Nephron (organoid): ENCODE results near the gene AMH.
"Not testable (repeated sequence)": the region's sequence is repeated elsewhere in the genome, so short reads cannot be mapped to it uniquely, and the experiment has no call there.

Experiments
- H3K27ac Mint-ChIP-seq, 3 experiments: 2 replicates each; pipeline ENCODE4 v1.8.0; 2020; ENCODE audit warnings: mixed read lengths in 3 of 3, mild to moderate bottlenecking in 2 of 3, moderate library complexity in 1 of 3
- H3K27me3 Mint-ChIP-seq: 2 replicates; pipeline ENCODE4 v1.8.0; 2021; ENCODE audit warnings: low read depth, mild to moderate bottlenecking, moderate library complexity, mixed read lengths
- H3K36me3 Mint-ChIP-seq: 2 replicates; pipeline ENCODE4 v1.8.0; 2020; ENCODE audit warnings: low read depth, mixed read lengths
- H3K4me1 Mint-ChIP-seq: 2 replicates; pipeline ENCODE4 v1.8.0; 2020; ENCODE audit warnings: mixed read lengths
- H3K4me3 Mint-ChIP-seq, 3 experiments: 2 replicates each; pipeline ENCODE4 v1.8.0; 2020; ENCODE audit warnings: mild to moderate bottlenecking in 3 of 3, mixed read lengths in 3 of 3, moderate library complexity in 2 of 3
- H3K9me3 Mint-ChIP-seq: 2 replicates; pipeline ENCODE4 v1.8.0; 2020; ENCODE audit warnings: mixed read lengths
- TF ChIP-seq, protein P1 (sequence below), 3 experiments: fragments of 200-600 bp; sonication (generic); IDR thresholded peaks; one replicate each; pipeline ENCODE4 v1.5.0; 2021; ENCODE audit warnings: antibody characterized with exemption in 3 of 3; ENCODE audit not compliant: unreplicated experiment in 3 of 3

AMH gene

DNA sequence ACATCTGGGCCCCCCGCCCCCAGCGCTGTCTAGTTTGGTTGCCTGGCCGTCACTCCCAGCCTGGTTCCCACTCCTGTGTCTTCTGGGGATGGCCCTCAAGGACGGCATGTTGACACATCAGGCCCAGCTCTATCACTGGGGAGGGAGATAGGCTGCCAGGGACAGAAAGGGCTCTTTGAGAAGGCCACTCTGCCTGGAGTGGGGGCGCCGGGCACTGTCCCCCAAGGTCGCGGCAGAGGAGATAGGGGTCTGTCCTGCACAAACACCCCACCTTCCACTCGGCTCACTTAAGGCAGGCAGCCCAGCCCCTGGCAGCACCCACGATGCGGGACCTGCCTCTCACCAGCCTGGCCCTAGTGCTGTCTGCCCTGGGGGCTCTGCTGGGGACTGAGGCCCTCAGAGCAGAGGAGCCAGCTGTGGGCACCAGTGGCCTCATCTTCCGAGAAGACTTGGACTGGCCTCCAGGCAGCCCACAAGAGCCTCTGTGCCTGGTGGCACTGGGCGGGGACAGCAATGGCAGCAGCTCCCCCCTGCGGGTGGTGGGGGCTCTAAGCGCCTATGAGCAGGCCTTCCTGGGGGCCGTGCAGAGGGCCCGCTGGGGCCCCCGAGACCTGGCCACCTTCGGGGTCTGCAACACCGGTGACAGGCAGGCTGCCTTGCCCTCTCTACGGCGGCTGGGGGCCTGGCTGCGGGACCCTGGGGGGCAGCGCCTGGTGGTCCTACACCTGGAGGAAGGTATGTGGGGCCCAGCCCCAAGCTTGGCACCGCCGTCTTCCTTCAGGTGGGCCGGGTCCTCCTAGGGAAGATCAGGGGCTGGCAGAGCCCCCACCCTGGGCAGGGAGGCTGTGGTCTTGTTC is at the start of gene AMH:
AMH (plus strand) TSS at position 314 of the 857 bp plus-strand sequence; CDS start at position 324, 10 bp downstream.
- Mint-ChIP-seq H3K4me3 (no peak within 1 kb of the TSS), H3K36me3 (peaks cover 13% of the 10 kb centered on the region), H3K4me1 (peaks cover 5% of the 10 kb centered on the region), H3K27ac (peak within 1 kb of the TSS in 1 of 3 experiments; percentile 11), H3K9me3 (no peaks in the 10 kb centered on the region), H3K27me3 (peaks cover 11% of the 10 kb centered on the region)
- TF ChIP-seq, protein P1, sequence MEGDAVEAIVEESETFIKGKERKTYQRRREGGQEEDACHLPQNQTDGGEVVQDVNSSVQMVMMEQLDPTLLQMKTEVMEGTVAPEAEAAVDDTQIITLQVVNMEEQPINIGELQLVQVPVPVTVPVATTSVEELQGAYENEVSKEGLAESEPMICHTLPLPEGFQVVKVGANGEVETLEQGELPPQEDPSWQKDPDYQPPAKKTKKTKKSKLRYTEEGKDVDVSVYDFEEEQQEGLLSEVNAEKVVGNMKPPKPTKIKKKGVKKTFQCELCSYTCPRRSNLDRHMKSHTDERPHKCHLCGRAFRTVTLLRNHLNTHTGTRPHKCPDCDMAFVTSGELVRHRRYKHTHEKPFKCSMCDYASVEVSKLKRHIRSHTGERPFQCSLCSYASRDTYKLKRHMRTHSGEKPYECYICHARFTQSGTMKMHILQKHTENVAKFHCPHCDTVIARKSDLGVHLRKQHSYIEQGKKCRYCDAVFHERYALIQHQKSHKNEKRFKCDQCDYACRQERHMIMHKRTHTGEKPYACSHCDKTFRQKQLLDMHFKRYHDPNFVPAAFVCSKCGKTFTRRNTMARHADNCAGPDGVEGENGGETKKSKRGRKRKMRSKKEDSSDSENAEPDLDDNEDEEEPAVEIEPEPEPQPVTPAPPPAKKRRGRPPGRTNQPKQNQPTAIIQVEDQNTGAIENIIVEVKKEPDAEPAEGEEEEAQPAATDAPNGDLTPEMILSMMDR (IDR thresholded peaks at IDR 0.05; ENCODE audit: unreplicated experiment in 3 of 3): no peak

DNA sequence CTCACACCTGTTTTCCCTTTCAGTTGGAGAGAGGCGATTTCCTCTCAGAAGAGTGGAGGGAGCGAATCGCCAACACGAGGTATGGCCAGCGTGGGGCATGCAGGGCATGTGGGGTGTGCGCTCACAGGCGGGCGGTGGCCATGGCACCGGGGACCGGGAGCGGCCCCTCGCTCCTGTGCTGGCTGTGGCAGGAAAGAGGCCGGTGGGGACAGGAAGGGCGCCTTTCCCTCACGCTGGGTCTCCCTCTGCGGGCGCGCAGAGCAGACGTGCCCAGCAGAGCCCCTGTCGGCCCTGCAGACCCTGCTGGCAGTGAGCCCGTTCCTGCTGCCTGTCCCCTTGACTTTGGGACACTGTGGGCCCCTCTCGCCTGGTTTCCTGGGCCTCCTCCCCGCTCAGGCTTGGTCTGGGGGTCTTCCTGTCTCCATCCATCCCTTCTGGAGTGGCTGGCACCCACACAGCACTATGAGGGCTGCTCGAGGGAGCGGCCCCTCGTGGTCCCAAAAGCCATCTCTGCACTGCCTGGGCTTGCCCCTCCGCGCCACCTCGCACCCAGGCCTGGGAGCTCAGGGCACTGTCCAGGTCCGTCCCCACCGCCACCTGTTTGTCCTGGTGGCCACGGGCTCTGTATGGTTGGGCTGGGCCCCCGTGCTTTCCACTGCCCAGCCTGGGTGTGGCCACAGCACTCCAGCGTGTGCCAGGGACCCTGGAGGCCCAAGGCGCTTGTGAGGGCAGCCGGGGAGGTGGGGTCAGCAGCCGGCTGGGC is 49.1 kb upstream of the AMH start:
- no peaks in the 10 kb centered on the region for H3K9me3 Mint-ChIP-seq
- no peaks in the 10 kb centered on the region for H3K4me1 Mint-ChIP-seq
- no peaks in the 10 kb centered on the region for H3K27me3 Mint-ChIP-seq
- TF ChIP-seq, protein P1 (IDR thresholded peaks at IDR 0.05; ENCODE audit: unreplicated experiment in 3 of 3): no peak
- peaks cover 23% of the 10 kb centered on the region for H3K36me3 Mint-ChIP-seq
- no peak overlapping the region for H3K27ac Mint-ChIP-seq
- H3K4me3 Mint-ChIP-seq: no peak overlapping the region

DNA sequence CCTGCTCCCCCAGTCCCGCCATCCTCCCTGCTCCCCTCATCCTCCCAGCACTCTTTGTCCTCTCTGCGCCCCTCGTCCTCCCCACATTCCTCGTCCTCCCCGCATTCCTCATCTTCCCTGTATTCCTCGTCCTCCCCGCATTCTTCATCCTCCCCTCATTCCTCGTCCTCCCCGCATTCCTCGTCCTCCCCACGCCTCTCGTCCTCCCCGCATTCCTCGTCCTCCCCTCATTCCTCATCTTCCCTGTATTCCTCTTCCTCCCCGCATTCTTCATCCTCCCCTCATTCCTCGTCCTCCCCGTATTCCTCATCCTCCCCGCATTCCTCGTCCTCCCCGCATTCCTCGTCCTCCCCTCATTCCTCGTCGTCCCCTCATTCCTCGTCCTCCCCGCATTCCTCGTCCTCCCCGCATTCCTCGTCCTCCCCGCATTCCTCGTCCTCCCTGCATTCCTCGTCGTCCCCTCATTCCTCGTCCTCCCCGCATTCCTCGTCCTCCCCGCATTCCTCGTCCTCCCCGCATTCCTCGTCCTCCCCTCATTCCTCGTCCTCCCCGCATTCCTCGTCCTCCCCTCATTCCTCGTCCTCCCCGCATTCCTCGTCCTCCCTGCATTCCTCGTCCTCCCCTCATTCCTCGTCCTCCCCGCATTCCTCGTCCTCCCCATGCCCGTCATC is 48.4 kb upstream of the AMH start:
- not testable (repeated sequence) for H3K4me1 Mint-ChIP-seq, H3K27ac Mint-ChIP-seq, H3K4me3 Mint-ChIP-seq, H3K27me3 Mint-ChIP-seq, H3K9me3 Mint-ChIP-seq
- H3K36me3 Mint-ChIP-seq: peaks cover 28% of the 10 kb centered on the region

DNA sequence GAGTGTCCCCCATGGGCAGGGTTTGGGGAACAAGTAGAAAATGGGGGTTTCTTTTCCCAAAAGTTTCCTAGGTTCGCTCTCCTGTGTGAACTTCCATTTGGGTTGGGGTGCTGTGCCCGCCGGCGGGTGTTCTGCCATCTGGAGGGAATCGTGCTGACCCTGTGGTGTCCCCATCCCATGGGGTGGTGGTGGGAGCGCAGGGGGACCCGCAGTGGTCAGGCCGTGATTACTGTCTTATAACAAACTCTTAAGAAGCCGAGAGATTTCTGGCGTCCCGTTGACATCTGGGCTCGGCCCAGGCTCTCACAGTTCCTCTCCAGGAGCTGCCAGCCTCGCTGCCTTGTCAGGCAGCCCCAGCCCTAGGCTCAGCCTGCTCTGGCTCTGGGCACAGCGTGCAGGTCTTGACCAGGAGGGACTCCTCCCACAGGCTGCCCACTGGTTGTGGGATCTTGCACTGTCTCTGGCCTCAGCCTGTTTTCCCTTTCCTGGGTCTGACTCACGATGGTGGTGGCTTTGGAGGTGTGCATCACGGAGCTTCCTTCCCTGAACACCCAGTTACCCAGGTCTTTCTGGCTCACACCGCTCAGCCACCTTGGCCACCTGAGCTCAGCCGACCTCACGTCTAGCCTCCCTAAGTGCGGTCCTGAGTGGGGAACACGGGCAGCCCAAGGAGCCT is 47.5 kb upstream of the AMH start:
- Mint-ChIP-seq H3K4me3 (no peak overlapping the region), H3K4me1 (no peaks in the 10 kb centered on the region)
- TF ChIP-seq, protein P1 (IDR thresholded peaks at IDR 0.05; ENCODE audit: unreplicated experiment in 3 of 3): no peak

DNA sequence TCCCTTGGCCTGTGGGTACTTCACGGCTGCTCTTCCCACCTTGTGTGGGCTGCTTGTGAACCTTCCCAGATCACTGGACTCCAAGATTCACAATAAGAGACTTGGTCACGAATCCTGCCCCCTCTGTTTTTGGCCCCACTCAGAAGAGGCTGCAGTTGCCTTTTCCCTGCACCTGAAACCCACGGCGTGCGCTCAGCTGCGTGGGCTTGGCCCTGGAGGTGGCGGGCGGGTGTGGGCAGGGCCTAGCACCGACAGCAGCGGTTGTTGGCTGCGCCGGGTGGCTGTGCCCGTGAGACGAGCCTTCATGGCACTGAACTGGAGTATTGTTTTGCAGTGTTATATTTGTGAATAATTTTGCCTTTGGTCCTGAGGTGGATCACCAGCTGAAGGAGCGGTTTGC is 46.8 kb upstream of the AMH start:
- H3K27ac Mint-ChIP-seq: no peak overlapping the region
- TF ChIP-seq, protein P1 (IDR thresholded peaks at IDR 0.05; ENCODE audit: unreplicated experiment in 3 of 3): no peak
- H3K27me3 Mint-ChIP-seq: no peaks in the 10 kb centered on the region
- H3K9me3 Mint-ChIP-seq: no peaks in the 10 kb centered on the region
- H3K4me1 Mint-ChIP-seq: no peaks in the 10 kb centered on the region
- peaks cover 24% of the 10 kb centered on the region for H3K36me3 Mint-ChIP-seq
- no peak overlapping the region for H3K4me3 Mint-ChIP-seq

More for the DNA sequence above, 47.5 kb upstream of the AMH start:
- no peak overlapping the region for H3K27ac Mint-ChIP-seq
- H3K27me3 Mint-ChIP-seq: no peaks in the 10 kb centered on the region
- no peaks in the 10 kb centered on the region for H3K9me3 Mint-ChIP-seq
- H3K36me3 Mint-ChIP-seq: peaks cover 29% of the 10 kb centered on the region
